ENCODE data around the gene NRROS. TPM values are rescaled to one million over a fixed set of nuclear protein-coding genes. Genes with fewer than 3 reads are reported as not detected.

NRROS gene
- total and polyA plus RNA-seq, 7 experiments from 2014 or later = 1.3 to 53.3 (median 11.2) TPM

DNA sequence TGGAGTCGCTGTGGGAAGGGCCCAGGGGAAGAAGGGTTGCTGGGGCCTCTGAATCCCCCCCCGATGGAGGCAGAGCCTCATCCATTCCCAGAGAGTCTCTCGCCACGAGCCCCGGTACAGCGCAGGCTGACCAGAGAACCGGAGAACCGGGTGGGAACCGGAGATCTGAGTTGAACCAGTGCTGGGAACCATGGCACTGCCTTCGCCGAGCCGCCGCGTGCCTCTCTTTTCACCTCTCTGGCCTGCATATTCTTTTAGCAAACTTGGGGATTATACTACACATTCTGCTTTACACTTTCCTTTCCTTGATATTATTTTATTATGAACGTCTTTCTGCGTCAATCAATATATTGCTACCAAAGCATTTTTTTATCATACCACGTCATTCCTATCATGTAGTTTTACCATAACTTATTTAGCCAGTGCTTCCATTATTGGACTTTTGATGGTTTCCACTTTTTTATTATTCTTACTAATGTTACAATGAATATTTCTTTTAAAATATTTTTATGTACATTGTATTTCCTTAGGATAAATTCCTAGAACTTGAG, 7.2 kb downstream of the NRROS start:
- Mint-ChIP-seq H3K4me3 (peak overlapping the region in 1 of 10 donors; percentile 5), H3K27me3 (no peaks in the 10 kb centered on the region), H3K36me3 (peaks cover 4 to 32% (median 10%) of the 10 kb centered on the region in 5 donors), H3K27ac (peak overlapping the region in 6 of 9 donors; percentile 18 to 70 (median 54)), H3K4me1 (peaks cover 42 to 75% (median 69%) of the 10 kb centered on the region in 7 donors), H3K9me3 (no peaks in the 10 kb centered on the region)
- Histone ChIP-seq H3K27ac (ENCODE audit: low read depth, low read length) (no peak overlapping the region), H3K27me3 (ENCODE audit: control insufficient read depth in 2 of 2, insufficient read depth in 2 of 2, low read length in 2 of 2) (no peaks in the 10 kb centered on the region), H3K4me3 (ENCODE audit: low read length) (no peak overlapping the region), H3K36me3 (ENCODE audit: control insufficient read depth in 2 of 3, insufficient read depth in 3 of 3, low read length in 3 of 3) (no peaks in the 10 kb centered on the region), H3K4me1 (ENCODE audit: control insufficient read depth in 2 of 2, insufficient read depth in 2 of 2, low read length in 2 of 2) (peaks cover 17 to 25% of the 10 kb centered on the region in 2 donors), H3K9me3 (ENCODE audit: control insufficient read depth in 2 of 3, low read length in 3 of 3) (no peaks in the 10 kb centered on the region)
- ATAC-seq (no peak), DNase-seq (no peak)
- ChIA-PET POLR2A (no interaction called here), CTCF (no interaction called here)
- intact Hi-C loops (cut with micrococcal nuclease) = no loop called here

DNA sequence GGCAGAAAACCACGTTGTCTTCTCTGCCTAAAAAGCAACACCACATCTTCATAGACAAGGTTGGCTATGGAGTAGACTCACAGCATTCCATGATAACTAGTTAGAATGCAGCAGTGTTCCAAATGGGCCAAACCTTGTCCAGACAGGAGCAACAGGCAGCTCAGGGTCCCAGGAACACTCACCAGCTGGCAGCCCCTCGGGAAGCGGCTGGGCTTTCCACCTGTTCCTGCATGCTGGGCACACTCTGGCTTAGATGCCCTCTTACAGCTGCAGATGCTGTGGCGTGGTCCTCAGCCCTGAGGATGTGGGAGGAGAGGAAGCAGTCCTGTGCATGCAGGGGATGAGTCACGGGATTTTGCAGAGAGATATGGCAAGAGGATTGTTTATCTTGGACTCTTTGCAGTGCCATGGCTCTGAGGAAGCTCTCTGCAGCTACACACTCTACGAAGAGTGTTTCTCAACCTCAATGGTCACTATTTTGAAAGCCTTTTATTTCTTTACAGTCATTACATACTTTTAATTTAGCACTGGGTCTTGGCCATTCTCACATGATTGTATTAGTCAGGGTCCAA, 11.3 kb downstream of the NRROS start:
- no peak for DNase-seq

DNA sequence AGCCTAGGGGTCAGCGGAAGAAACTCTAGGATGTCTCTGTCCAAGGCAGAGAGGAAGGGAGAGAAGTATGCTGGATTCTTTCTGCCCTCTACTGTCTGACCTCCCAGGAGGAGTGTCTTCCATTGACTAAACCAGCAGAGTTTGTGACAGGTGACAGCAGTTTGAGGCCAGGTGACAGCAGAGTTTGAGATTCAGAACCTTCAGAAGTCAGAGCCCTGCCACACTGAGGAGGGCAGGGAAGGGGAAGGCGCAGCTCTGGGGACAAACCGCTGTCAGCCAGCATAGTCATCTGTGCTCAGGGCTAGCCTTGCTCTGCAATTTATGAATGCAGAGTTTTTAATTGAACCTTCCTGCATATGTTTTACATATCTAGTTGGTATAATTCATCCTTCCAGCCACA, 12.3 kb downstream of the NRROS start:
- POLR2A ChIA-PET = interaction anchor here (0.7 to 1.8 kb wide), 2 partner anchors 13 to 19 kb away, joined by 3 to 9 read pairs; no protein-coding TSS in a partner anchor
- DNase-seq = no peak
- Histone ChIP-seq H3K4me3 (ENCODE audit: low read length) (no peak overlapping the region), H3K36me3 (ENCODE audit: control insufficient read depth in 2 of 3, insufficient read depth in 3 of 3, low read length in 3 of 3) (peaks cover 8 to 28% (median 9%) of the 10 kb centered on the region in 3 experiments), H3K27ac (ENCODE audit: low read depth, low read length) (no peak overlapping the region), H3K27me3 (ENCODE audit: control insufficient read depth in 2 of 2, insufficient read depth in 2 of 2, low read length in 2 of 2) (no peaks in the 10 kb centered on the region), H3K4me1 (ENCODE audit: control insufficient read depth in 2 of 2, insufficient read depth in 2 of 2, low read length in 2 of 2) (no peaks in the 10 kb centered on the region), H3K9me3 (ENCODE audit: control insufficient read depth in 2 of 3, low read length in 3 of 3) (no peaks in the 10 kb centered on the region)
- H3K27ac Mint-ChIP-seq = peak overlapping the region in 6 of 9 donors; percentile 35 to 82 (median 69)
- H3K9me3 Mint-ChIP-seq = no peaks in the 10 kb centered on the region
- peaks cover 12 to 48% (median 38%) of the 10 kb centered on the region in 7 donors for H3K4me1 Mint-ChIP-seq
- CTCF ChIA-PET = interaction anchor here (0.6 kb wide), 1 partner anchor 112 kb away, joined by 3 read pairs; no protein-coding TSS in a partner anchor
- intact Hi-C loops (cut with micrococcal nuclease) = no loop called here
- H3K36me3 Mint-ChIP-seq = peaks cover 0 to 25% (median 13%) of the 10 kb centered on the region in 5 donors
- H3K27me3 Mint-ChIP-seq = no peaks in the 10 kb centered on the region
- peak; percentile 16 for ATAC-seq
- H3K4me3 Mint-ChIP-seq = no peak overlapping the region

More for the DNA sequence above, 11.3 kb downstream of the NRROS start:
- peak; percentile 85 for ATAC-seq
- H3K4me3 ChIP-seq (ENCODE audit: low read length) = no peak overlapping the region
- Mint-ChIP-seq H3K36me3 (peaks cover 0 to 20% (median 14%) of the 10 kb centered on the region in 5 donors), H3K27me3 (no peaks in the 10 kb centered on the region), H3K27ac (peak overlapping the region in 8 of 9 donors; percentile 27 to 75 (median 67)), H3K9me3 (no peaks in the 10 kb centered on the region), H3K4me1 (peaks cover 17 to 58% (median 48%) of the 10 kb centered on the region in 7 donors), H3K4me3 (no peak overlapping the region)
- intact Hi-C loops (cut with micrococcal nuclease) = no loop called here
- H3K36me3 ChIP-seq (ENCODE audit: control insufficient read depth in 2 of 3, insufficient read depth in 3 of 3, low read length in 3 of 3) = peaks cover 4 to 18% (median 4%) of the 10 kb centered on the region in 3 experiments
- CTCF ChIA-PET = no interaction called here
- no peaks in the 10 kb centered on the region for H3K27me3 ChIP-seq (ENCODE audit: control insufficient read depth in 2 of 2, insufficient read depth in 2 of 2, low read length in 2 of 2)
- H3K9me3 ChIP-seq (ENCODE audit: control insufficient read depth in 2 of 3, low read length in 3 of 3) = no peaks in the 10 kb centered on the region
- no peaks in the 10 kb centered on the region for H3K4me1 ChIP-seq (ENCODE audit: control insufficient read depth in 2 of 2, insufficient read depth in 2 of 2, low read length in 2 of 2)
- POLR2A ChIA-PET = interaction anchor here (0.6 to 1.8 kb wide), 2 partner anchors 10 to 18 kb away, joined by 3 to 9 read pairs; no protein-coding TSS in a partner anchor
- H3K27ac ChIP-seq (ENCODE audit: low read depth, low read length) = no peak overlapping the region

DNA sequence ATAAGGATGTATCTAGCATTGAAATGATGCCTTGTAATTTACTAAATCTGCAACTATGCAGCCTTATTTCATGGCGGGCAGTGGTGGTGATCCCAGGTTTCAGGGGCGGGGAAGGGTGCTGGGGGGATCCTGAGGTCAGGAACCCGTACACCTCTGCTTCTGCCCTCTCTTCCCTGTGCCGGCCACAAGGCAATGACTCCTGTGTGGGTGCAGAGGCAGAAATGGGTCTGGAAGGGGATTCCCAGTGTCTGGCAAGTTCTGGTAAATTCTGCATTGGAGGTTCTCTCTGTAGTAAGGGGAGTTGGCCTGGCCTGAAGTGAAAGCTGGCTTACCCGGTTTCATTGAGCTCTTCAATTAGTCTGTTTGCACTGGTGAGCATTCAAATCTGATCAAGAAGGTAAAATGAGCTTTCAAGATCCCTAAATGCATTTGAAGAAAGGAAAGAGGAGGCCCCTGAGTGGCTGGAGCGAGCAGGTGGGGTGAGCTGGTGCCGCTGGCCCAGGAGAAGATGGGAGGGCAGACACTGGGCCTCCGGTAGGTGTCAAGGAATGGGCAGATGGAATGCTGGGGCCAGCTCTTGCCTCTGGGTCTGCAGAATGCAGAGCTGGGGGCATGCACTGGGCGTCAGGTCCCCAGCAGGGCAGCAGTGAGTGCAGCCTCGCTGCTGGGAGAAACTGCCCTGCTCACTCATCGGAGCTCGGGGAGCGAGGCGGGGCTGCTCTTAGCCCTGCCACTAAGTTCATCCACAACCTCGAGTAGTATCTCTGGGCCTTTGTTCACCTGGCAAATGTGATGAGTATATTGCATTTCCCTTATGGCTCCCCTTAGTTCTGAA, 13.7 kb downstream of the NRROS start:
- Mint-ChIP-seq H3K27ac (peak overlapping the region in 8 of 9 donors; percentile 32 to 78 (median 67)), H3K36me3 (peaks cover 0 to 33% (median 9%) of the 10 kb centered on the region in 5 donors), H3K9me3 (no peaks in the 10 kb centered on the region), H3K27me3 (no peaks in the 10 kb centered on the region), H3K4me1 (peaks cover 12 to 42% (median 32%) of the 10 kb centered on the region in 7 donors), H3K4me3 (peak overlapping the region in 1 of 10 donors; percentile 18)
- POLR2A ChIA-PET = interaction anchor here (1.2 kb wide), 1 partner anchor 12 kb away, joined by 3 read pairs; no protein-coding TSS in a partner anchor
- DNase-seq = no peak
- ATAC-seq = no peak
- H3K27me3 ChIP-seq (ENCODE audit: control insufficient read depth in 2 of 2, insufficient read depth in 2 of 2, low read length in 2 of 2) = no peaks in the 10 kb centered on the region
- H3K36me3 ChIP-seq (ENCODE audit: control insufficient read depth in 2 of 3, insufficient read depth in 3 of 3, low read length in 3 of 3) = peaks cover 8 to 40% (median 9%) of the 10 kb centered on the region in 3 experiments
- CTCF ChIA-PET = interaction anchor here (0.6 to 1.9 kb wide), 4 partner anchors 11 to 185 kb away, joined by 3 to 4 read pairs (median 3); no protein-coding TSS in a partner anchor
- no peak overlapping the region for H3K4me3 ChIP-seq (ENCODE audit: low read length)
- no peak overlapping the region for H3K27ac ChIP-seq (ENCODE audit: low read depth, low read length)
- no peaks in the 10 kb centered on the region for H3K9me3 ChIP-seq (ENCODE audit: control insufficient read depth in 2 of 3, low read length in 3 of 3)
- no peaks in the 10 kb centered on the region for H3K4me1 ChIP-seq (ENCODE audit: control insufficient read depth in 2 of 2, insufficient read depth in 2 of 2, low read length in 2 of 2)
- intact Hi-C loops (cut with micrococcal nuclease) = no loop called here

DNA sequence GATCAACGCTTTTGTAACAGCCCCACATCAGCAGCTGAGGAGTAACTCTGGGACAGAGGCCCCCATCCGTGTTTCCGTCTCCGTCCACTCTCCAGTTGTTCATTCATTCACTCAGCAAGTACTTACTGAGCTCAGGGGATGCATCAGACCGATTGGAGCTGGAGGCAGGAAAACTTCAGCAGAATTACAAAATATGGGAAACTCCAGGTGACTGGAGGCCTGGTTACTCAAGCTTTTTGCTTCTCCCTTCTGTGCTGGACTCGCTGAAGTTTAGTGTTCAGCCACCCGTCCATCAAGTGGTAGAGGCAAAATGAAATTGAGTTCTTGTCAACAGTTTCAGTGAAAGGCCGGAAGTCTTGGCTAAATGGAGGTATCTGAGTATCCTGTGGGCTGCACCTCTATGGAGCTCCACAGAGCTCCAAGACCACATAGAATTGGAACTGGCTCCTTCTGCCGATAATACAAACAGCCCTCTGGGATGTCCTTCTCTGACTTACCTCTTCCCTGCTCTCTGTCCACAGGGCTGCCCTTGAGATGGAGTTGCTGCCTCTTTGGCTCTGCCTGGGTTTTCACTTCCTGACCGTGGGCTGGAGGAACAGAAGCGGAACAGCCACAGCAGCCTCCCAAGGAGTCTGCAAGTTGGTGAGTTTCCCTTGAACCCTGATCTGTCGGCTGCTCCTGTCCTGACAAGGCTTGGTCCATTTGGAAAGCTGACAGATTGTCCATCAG, 14.7 kb downstream of the NRROS start:
- ATAC-seq (no peak), DNase-seq (no peak)
- CTCF ChIA-PET = interaction anchor here (0.7 to 1.9 kb wide), 4 partner anchors 10 to 49 kb away, joined by 3 to 4 read pairs (median 3); no protein-coding TSS in a partner anchor
- H3K27me3 Mint-ChIP-seq = no peaks in the 10 kb centered on the region
- H3K4me3 ChIP-seq (ENCODE audit: low read length) = no peak overlapping the region
- H3K36me3 ChIP-seq (ENCODE audit: control insufficient read depth in 2 of 3, insufficient read depth in 3 of 3, low read length in 3 of 3) = peaks cover 8 to 42% (median 9%) of the 10 kb centered on the region in 3 experiments
- H3K36me3 Mint-ChIP-seq = peaks cover 0 to 39% (median 11%) of the 10 kb centered on the region in 5 donors
- no peaks in the 10 kb centered on the region for H3K9me3 ChIP-seq (ENCODE audit: control insufficient read depth in 2 of 3, low read length in 3 of 3)
- no peaks in the 10 kb centered on the region for H3K4me1 ChIP-seq (ENCODE audit: control insufficient read depth in 2 of 2, insufficient read depth in 2 of 2, low read length in 2 of 2)
- no peak overlapping the region for H3K27ac ChIP-seq (ENCODE audit: low read depth, low read length)
- POLR2A ChIA-PET = interaction anchor here (0.6 to 1.2 kb wide), 4 partner anchors 8 to 58 kb away, joined by 3 to 4 read pairs (median 3); partner anchors contain the start of genes CEP19 and PIGX
- H3K4me3 Mint-ChIP-seq = no peak overlapping the region
- peak overlapping the region in 5 of 9 donors; percentile 11 to 75 (median 32) for H3K27ac Mint-ChIP-seq
- no peaks in the 10 kb centered on the region for H3K27me3 ChIP-seq (ENCODE audit: control insufficient read depth in 2 of 2, insufficient read depth in 2 of 2, low read length in 2 of 2)
- intact Hi-C loops (cut with micrococcal nuclease) = no loop called here
- no peaks in the 10 kb centered on the region for H3K9me3 Mint-ChIP-seq
- H3K4me1 Mint-ChIP-seq = peaks cover 6 to 36% (median 25%) of the 10 kb centered on the region in 7 donors

DNA sequence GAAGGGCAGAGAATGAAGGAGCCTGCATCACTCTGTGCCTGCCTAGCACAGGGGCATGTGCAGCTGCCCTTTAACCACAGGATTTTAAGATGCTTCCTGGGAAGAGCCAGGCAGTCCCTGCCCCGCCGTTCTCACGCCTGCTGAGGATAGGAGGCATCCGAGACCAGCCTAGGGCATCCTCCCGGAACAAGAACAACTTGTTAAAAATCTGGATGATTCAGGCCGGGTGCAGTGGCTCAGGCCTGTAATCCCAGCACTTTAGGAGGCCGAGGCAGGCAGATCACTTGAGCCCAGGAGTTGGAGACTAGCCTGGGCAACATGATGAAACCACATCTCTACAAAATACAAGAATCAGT, 15.2 kb downstream of the NRROS start:
- peak overlapping the region in 2 of 9 donors; percentile 32 to 75 for H3K27ac Mint-ChIP-seq
- POLR2A ChIA-PET = interaction anchor here (0.6 to 1.1 kb wide), 3 partner anchors 8 to 58 kb away, joined by 3 to 4 read pairs (median 3); partner anchors contain the start of genes CEP19 and PIGX

More for the DNA sequence above, 15.2 kb downstream of the NRROS start:
- Mint-ChIP-seq H3K9me3 (no peaks in the 10 kb centered on the region), H3K4me1 (peaks cover 5 to 36% (median 24%) of the 10 kb centered on the region in 7 donors), H3K4me3 (no peak overlapping the region), H3K27me3 (no peaks in the 10 kb centered on the region), H3K36me3 (peaks cover 0 to 39% (median 11%) of the 10 kb centered on the region in 5 donors)
- Histone ChIP-seq H3K27me3 (ENCODE audit: control insufficient read depth in 2 of 2, insufficient read depth in 2 of 2, low read length in 2 of 2) (no peaks in the 10 kb centered on the region), H3K36me3 (ENCODE audit: control insufficient read depth in 2 of 3, insufficient read depth in 3 of 3, low read length in 3 of 3) (peaks cover 8 to 46% (median 9%) of the 10 kb centered on the region in 3 experiments), H3K9me3 (ENCODE audit: control insufficient read depth in 2 of 3, low read length in 3 of 3) (no peaks in the 10 kb centered on the region), H3K27ac (ENCODE audit: low read depth, low read length) (no peak overlapping the region), H3K4me1 (ENCODE audit: control insufficient read depth in 2 of 2, insufficient read depth in 2 of 2, low read length in 2 of 2) (no peaks in the 10 kb centered on the region), H3K4me3 (ENCODE audit: low read length) (no peak overlapping the region)
- intact Hi-C loops (cut with micrococcal nuclease) = no loop called here
- no peak for ATAC-seq
- CTCF ChIA-PET = interaction anchor here (1.9 kb wide), 1 partner anchor 50 kb away, joined by 4 read pairs; no protein-coding TSS in a partner anchor
- DNase-seq = no peak
